HS-5 (cell line): Measurements from ENCODE around the gene RTKN.
A peak's percentile ranks its signal among the peaks of the same experiment; 100 is the strongest.
"Not testable (repeated sequence)": the region's sequence is repeated elsewhere in the genome, so short reads cannot be mapped to it uniquely, and the experiment has no call there.

Experiments
- DNase-seq: peaks from one replicate; pipeline ENCODE4 v3.0.0-alpha.2; 2012; ENCODE audit warnings: low read depth

RTKN gene

GRCh38 chr2:74438248-74438647 lies 3.5 kb downstream of the RTKN start:
- no peak for DNase-seq

GRCh38 chr2:74436848-74437695 lies 4.7 kb downstream of the RTKN start:
- no peak for DNase-seq

- no peak for DNase-seq
These were observed 5.5 kb downstream of the RTKN start for GRCh38 chr2:74436111-74436805.

- DNase-seq: no peak
These were observed 11.2 kb downstream of the RTKN start for GRCh38 chr2:74430502-74430901.

- DNase-seq: no peak
These were observed 12.0 kb downstream of the RTKN start for GRCh38 chr2:74429487-74430451.

GRCh38 chr2:74428675-74429074 lies 13.1 kb downstream of the RTKN start:
- no peak for DNase-seq

- no peak for DNase-seq
These were observed 14.2 kb downstream of the RTKN start for GRCh38 chr2:74427551-74427950.

- DNase-seq: no peak
These were observed 15.5 kb downstream of the RTKN start for GRCh38 chr2:74426181-74426758.

GRCh38 chr2:74425523-74425922 lies 16.2 kb downstream of the RTKN start:
- no peak for DNase-seq

- no peak for DNase-seq
These were observed 16.7 kb downstream of the RTKN start for GRCh38 chr2:74424995-74425406.

GRCh38 chr2:74424139-74424992 lies 17.4 kb downstream of the RTKN start:
- no peak for DNase-seq

- no peak for DNase-seq
These were observed 18.3 kb downstream of the RTKN start for GRCh38 chr2:74423231-74424095.

GRCh38 chr2:74421221-74421870 lies 20.4 kb downstream of the RTKN start, which contains the start of the genes C2orf81 and WDR54:
Gene C2orf81, minus strand, starts transcription at chr2:74421619. Its CDS starts 59 bp downstream, at chr2:74421560.
Gene WDR54, plus strand, starts transcription at chr2:74421730. Its CDS starts 424 bp downstream, at chr2:74422154.
- DNase-seq: peak; percentile 64

GRCh38 chr2:74420443-74421103 lies 21.2 kb downstream of the RTKN start:
- not testable (repeated sequence) for DNase-seq

- DNase-seq: no peak
These were observed 21.7 kb downstream of the RTKN start for GRCh38 chr2:74420006-74420405.

GRCh38 chr2:74419345-74419744 lies 22.4 kb downstream of the RTKN start:
- DNase-seq: no peak

GRCh38 chr2:74418312-74418711 lies 23.4 kb downstream of the RTKN start:
- DNase-seq: no peak

GRCh38 chr2:74417763-74418162 lies 24.0 kb downstream of the RTKN start:
- DNase-seq: no peak

GRCh38 chr2:74417197-74417596 lies 24.5 kb downstream of the RTKN start:
- no peak for DNase-seq
